ENCODE data around the gene GNGT1.

The GNGT1 gene

DNA sequence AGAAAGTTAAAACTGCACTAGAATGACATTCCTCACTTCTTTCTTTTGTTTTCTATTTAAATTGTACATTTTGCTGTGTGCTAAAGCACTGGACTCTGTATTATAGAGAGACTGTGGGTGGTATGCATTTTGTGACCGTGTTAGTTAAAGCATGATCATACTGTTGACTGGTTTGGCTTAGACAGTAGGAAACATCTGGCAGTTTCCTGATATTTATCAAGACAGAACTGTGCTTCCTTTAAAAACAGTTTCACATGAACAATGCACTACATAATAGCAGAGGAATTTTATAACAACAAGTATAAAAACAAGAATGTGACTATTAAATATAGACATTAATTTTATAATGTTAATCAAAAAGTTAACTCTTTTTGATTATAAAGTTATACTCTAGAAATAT, 38.3 kb downstream of the GNGT1 start:
- no peak for DNase-seq

DNA sequence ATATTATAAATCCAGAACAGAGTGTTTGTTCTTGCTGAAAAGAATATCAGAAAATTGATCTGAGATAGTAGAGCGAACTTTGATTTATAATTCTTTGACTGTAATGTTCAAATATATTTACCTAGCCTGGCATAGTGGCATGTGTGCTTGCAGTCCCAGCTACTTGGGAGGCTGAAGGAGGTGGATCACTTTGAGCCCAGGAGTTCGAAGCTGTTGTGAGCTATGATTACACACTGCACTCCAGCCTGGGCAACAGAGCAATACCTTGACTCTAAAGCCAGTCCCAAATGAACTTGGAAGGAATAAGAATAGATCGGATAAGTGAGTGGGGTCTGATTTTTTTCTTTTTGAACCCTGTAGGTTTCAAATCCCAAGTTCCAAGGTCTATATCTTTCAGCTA, 38.7 kb downstream of the GNGT1 start:
- DNase-seq, result no peak

DNA sequence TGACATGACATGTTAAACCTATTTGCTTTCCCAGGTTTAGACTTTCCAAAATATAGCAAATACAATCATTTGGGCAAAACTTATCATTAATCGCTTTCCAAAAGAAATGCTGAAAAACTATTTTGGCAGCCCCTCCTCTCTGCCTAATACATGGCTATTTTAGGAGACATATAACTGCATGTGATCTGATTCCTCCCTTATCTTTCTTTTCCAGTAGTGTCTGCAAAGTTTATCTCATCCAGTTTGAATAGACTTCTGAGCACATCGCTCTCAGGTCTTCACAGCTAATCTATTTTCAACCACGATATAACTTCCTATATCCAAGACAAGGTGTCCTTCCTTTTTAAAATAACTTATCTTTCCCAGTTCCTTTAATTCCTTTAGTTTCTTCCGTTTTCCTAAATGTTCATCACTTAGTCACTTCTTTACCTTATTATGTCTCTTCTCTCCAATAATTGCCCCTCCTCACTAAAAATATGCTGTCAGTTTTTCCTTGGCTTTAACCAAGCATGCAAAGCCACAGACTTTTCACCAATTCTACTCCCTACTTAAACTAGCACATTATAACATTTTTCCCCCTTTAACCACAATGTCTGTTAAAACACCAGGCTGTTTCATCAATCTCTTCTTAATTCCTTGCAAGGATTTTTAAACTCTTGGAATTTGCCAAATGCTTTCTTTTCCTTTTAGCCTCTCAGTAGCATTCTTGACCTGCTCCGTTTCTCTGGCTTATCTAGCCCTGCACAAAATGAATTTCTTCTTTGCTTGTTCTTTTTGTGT, 39.6 kb downstream of the GNGT1 start:
- no peak for DNase-seq

DNA sequence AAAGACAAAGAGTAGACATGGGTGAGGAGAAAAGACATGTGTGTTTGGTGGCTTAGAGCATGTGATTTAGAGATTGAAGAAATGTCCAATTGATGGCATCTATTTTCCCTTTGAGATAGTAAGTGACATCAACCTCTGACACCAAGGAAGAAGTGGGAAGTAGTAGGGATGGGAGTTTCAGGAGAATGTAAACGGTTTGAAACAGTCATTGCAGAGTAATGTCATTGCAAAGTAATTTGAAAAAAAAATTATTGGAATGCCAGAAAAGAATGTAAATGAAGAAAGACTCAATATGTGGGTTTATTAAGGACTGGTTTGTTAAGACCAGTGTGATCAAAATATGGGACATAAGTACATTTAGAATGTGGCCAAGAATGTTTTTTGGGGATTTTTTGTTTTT, 41.7 kb downstream of the GNGT1 start:
- DNase-seq, result no peak

DNA sequence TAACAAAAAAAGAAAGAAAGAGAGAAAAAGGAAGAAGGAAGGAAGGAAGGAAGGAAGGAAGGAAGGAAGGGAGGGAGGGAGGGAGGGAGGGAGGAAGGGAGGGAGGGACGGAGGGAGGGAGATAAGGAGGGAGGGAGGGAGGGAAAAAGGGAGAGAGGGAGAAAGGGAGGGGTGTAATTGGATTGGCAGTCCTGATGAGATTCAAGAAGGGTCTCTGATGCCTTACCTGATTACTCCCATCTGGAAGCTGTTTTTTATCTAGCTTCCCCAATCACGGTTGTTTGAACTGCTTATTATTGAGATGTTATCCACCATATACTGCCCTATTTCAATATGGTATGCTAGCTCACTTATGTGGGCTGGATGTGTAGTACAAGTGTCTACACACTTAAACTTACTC, 42.5 kb downstream of the GNGT1 start:
- DNase-seq, result no peak

DNA sequence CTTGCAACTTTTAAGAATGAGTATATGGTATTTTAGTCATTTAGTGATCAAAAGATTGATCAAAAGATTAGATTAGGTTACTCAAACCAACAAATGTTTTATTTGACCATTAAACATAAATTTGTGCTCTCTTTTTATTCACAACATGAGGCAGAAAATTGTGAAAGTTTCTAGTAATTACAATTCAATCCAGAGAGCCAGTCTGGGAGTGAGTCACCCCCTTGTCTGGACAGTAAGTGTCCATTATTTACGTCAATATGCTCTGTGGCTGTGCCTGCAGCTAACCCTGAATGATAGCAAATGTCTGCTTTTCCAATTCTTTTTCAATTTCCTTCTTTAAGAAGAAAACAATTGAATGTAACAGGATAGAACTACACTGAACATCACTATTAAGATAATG, 43.1 kb downstream of the GNGT1 start:
- DNase-seq, result no peak

DNA sequence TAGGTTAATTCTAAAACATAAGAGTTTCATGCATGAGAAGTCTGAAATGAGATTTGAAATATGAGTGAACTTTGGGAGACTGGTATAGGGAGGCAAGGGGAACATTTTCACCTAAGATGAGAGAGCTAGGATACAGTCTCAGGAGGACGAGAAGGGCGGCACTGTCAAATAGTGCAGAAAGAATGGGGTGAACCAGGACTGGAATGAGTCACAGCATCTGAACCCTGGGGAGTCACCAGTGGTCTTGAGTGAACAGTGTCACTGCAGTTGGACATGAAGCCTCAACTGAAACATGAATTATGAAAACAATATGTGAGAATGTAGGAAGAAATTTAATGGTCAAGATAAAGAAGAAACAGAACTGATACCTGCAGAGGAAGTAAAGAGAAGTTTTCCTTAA, 48.9 kb downstream of the GNGT1 start:
- DNase-seq, result no peak

DNA sequence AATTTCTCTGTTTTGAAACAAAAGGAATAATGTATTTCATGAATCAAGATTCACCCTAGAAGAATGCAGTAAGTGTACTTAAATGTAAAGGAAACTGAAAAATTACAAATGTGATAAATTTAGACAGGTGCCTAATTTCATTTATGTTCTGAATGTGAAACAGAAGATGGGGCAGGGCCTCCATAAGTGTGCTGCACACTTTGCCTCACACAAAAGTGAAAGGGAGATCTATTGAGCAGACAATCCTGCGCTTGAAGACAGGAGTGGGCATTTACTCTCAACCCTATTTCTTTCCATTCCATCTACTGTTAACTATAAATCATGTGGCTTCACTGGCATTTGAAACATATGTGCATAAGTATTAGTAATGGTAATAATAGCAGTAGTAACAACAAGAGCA, 51.4 kb downstream of the GNGT1 start:
- DNase-seq, result no peak

DNA sequence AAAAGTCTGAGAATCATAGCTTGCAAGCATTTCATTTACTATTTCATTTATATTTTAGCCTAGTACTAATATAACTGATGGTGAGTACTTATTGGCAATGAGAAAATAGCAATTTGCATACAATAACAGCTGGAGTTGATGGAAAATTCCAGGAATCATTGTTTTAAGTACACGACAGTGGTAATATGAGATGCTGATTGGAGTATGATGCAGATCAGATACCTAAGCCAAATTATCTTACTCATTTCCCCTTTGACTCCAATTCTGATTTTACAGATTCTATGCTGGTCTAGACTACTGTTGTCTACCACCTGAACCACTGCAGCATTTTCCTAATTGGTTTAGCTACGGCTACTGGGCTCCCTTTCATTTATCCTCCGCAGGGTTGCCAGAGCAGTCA, 51.8 kb downstream of the GNGT1 start:
- no peak for DNase-seq

DNA sequence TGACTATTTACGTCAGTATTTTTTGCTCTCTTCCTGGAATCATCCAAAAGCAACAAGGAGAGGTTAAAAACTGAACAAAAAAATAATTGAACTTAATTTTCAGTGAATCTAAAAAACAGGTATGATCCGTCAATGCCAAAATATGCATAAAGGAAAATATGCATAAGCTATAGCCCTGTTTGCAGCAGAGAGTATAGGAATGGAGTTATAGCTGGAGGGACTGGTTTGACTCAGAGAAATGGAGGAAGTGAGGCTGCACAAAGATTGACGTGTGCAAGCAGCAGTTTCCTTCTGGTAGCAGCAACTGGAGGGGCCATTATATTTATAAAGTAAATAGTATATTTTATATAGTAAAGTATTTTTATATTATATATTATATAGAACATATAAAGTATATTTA, 52.3 kb downstream of the GNGT1 start:
- DNase-seq, result no peak

Measured in CD4-positive, alpha-beta T cell treated with Interleukin-15 for 1 hour (primary cell).